HepG2 (cell line): ENCODE measurements around the gene MARVELD3. TPM values are rescaled to one million over a fixed set of nuclear protein-coding genes. Genes with fewer than 3 reads are reported as not detected.

Experiments used
- CSRNP1 ChIP-seq: sonication (generic); formaldehyde crosslinking; IDR thresholded peaks from 2 replicates; pipeline ENCODE4 v1.8.1; 2023; ENCODE audit warnings: mild to moderate bottlenecking, missing genetic modification reagents
- DR1 ChIP-seq: sonication (generic); formaldehyde crosslinking; IDR thresholded peaks from 2 replicates; pipeline ENCODE4 v1.8.0; 2021; ENCODE audit warnings: mild to moderate bottlenecking, missing genetic modification reagents, inconsistent platforms
- DZIP1 ChIP-seq: sonication (generic); formaldehyde crosslinking; IDR thresholded peaks from 2 replicates; pipeline ENCODE4 v1.5.0; 2020; ENCODE audit warnings: mild to moderate bottlenecking, missing genetic modification reagents
- ETV5 ChIP-seq: IDR thresholded peaks from 2 replicates; pipeline ENCODE4 v1.6.1; 2018; ENCODE audit warnings: missing biosample characterization, missing genetic modification reagents, inconsistent platforms, borderline replicate concordance
- HCFC1 ChIP-seq: fragments of 150-350 bp; IDR thresholded peaks from 2 replicates; pipeline ENCODE4 v1.6.1; 2014; ENCODE audit warnings: low read depth, low read length
- KAT2B ChIP-seq: fragments of 150-350 bp; IDR thresholded peaks from 2 replicates; pipeline ENCODE4 v1.6.1; 2014; ENCODE audit warnings: low read depth, low read length, borderline replicate concordance
- RCOR2 ChIP-seq: IDR thresholded peaks from 2 replicates; pipeline ENCODE4 v1.6.1; 2016; ENCODE audit warnings: missing biosample characterization, missing genetic modification reagents
- SNAPC2 ChIP-seq: sonication (generic); formaldehyde crosslinking; IDR thresholded peaks from 2 replicates; pipeline ENCODE4 v1.8.1; 2022; ENCODE audit warnings: mild to moderate bottlenecking, missing genetic modification reagents
- TEAD3 ChIP-seq: optimal IDR thresholded peaks from 2 replicates; pipeline ENCODE3; 2016; ENCODE audit warnings: borderline replicate concordance
- TFE3 ChIP-seq: IDR thresholded peaks from 2 replicates; pipeline ENCODE4 v1.6.1; 2016
- XBP1 ChIP-seq: sonication (generic); formaldehyde crosslinking; IDR thresholded peaks from 2 replicates; pipeline ENCODE4 v1.5.0; 2020; ENCODE audit warnings: missing genetic modification reagents
- ZNF180 ChIP-seq: sonication (generic); formaldehyde crosslinking; IDR thresholded peaks from 2 replicates; pipeline ENCODE4 v1.4.0; 2020; ENCODE audit warnings: low read depth, missing genetic modification reagents, borderline replicate concordance
- ZNF232 ChIP-seq: sonication (generic); formaldehyde crosslinking; IDR thresholded peaks from 2 replicates; pipeline ENCODE4 v1.4.0; 2020; ENCODE audit warnings: missing genetic modification reagents, borderline replicate concordance
- ZNF30 ChIP-seq: sonication (generic); formaldehyde crosslinking; IDR thresholded peaks from 2 replicates; pipeline ENCODE4 v1.5.0; 2020; ENCODE audit warnings: mild to moderate bottlenecking, missing genetic modification reagents
- ZNF547 ChIP-seq: sonication (generic); formaldehyde crosslinking; IDR thresholded peaks from 2 replicates; pipeline ENCODE4 v1.5.1; 2020; ENCODE audit warnings: mild to moderate bottlenecking, missing genetic modification reagents
- ZNF569 ChIP-seq: sonication (generic); formaldehyde crosslinking; IDR thresholded peaks from 2 replicates; pipeline ENCODE4 v1.5.0; 2020; ENCODE audit warnings: mild to moderate bottlenecking, missing genetic modification reagents, moderate library complexity, borderline replicate concordance
- ZNF646 ChIP-seq: sonication (generic); formaldehyde crosslinking; IDR thresholded peaks from 2 replicates; pipeline ENCODE4 v1.9.0; 2021; ENCODE audit warnings: mild to moderate bottlenecking, missing genetic modification reagents
- ZNF773 ChIP-seq: sonication (generic); formaldehyde crosslinking; IDR thresholded peaks from 2 replicates; pipeline ENCODE4 v1.4.0; 2020; ENCODE audit warnings: missing genetic modification reagents, borderline replicate concordance
- polyA plus RNA-seq, 8 experiments: library from polyadenylated mRNA; depleted of rRNA in 3 of 8; stranded (reverse) in 7 of 8; unstranded in 1 of 8; fragments of >200 nt; fragmentation: Illumina TruSeq in 4 of 8; extraction: Trizol in 4 of 8; gene quantifications; 2 replicates each; pipeline versions ENCODE4 v1.2.1 to v1.2.3, GENCODE V29; 2011 to 2016; ENCODE audit warnings: low read depth in 4 of 8, missing spikeins in 1 of 8, mixed read lengths in 1 of 8; ENCODE audit not compliant: insufficient read depth in 1 of 8
- total RNA-seq, 5 experiments: library from RNA; depleted of rRNA; stranded (reverse); fragments of >200 nt; fragmentation: Illumina TruSeq; extraction: Trizol; gene quantifications; 2 replicates each; pipeline ENCODE4 v1.2.3, GENCODE V29; 2016; ENCODE audit warnings: low read depth in 1 of 5

MARVELD3 gene
- total and polyA plus RNA-seq, 2 of the 13 experiments (the other 11 are each of a cell fraction or from before 2014, with no cell fraction given), result 4.8 to 5.6 TPM

GRCh38 chr16:71623597-71623996 lies 2.4 kb upstream of the MARVELD3 start (continued):
- TF ChIP-seq ZNF646 (CRISPR knock-in tag), result no peak
- no peak for TF ChIP-seq ZNF569
- TF ChIP-seq ZNF547, result no peak
- TF ChIP-seq SNAPC2 (CRISPR knock-in tag), result peak; percentile 47; the same call in 1 of the 2 replicates
- TF ChIP-seq RCOR2 (CRISPR knock-in tag), result peak; percentile 71
- peak; percentile 48; the same call in 1 of the 2 replicates for TF ChIP-seq ETV5 (CRISPR knock-in tag)
- TF ChIP-seq TEAD3 (CRISPR knock-in tag), result peak; percentile 53
- TF ChIP-seq TFE3 (CRISPR knock-in tag), result no peak
- TF ChIP-seq KAT2B, result no peak
- peak; percentile 51; the same call in 1 of the 2 replicates for TF ChIP-seq ZNF232
- no peak for TF ChIP-seq HCFC1
- TF ChIP-seq ZNF773 (CRISPR knock-in tag), result no peak
- TF ChIP-seq CSRNP1 (CRISPR knock-in tag), result 0 out of 2 replicates have a peak, but pooled peaks have one; percentile 34
- TF ChIP-seq DZIP1, result no peak
- no peak for TF ChIP-seq DR1 (CRISPR knock-in tag)
- no peak for TF ChIP-seq ZNF180
- no peak for TF ChIP-seq ZNF30 (CRISPR knock-in tag)
- no peak for TF ChIP-seq XBP1
